Body of pancreas (tissue), 4 donors: ENCODE measurements around the gene IFIT2.

Source experiments
- POLR2A ChIP-seq, 3 donors: fragments of 450-650 bp; IDR thresholded peaks; one replicate each; pipeline ENCODE4 v1.6.1; 2016; ENCODE audit warnings: antibody characterized with exemption in 3 of 3, mild to moderate bottlenecking in 2 of 3
- TF ChIP-seq, protein P1 (sequence below), 7 experiments: fragments of 450-650 bp in 4 of 7; fragments of 200-600 bp in 3 of 7; sonication (generic) in 3 of 7; IDR thresholded peaks; one replicate each; pipeline ENCODE4 v1.5.1; 2016 to 2019; ENCODE audit warnings: antibody characterized with exemption in 7 of 7

DNA sequence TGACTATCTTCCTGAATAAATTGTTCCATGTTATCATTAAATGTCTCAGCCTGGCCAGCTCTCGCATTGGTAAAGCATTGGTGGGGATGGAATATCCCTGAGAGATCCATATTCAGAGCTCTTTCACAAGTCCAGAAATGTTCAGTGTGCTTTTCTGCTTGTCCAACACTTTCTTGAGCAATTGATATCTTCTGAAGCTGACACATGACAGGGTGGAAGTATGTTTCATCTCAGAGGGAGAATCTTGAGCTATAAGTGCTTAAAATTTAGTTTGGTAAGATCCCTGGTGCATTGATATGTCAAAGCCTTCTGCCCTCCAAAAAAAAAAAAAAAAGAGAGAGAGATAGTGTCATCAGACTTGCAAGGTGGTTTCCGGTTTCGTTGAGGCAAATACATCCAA, 33.4 kb downstream of the IFIT2 start:
- TF ChIP-seq, protein P1, sequence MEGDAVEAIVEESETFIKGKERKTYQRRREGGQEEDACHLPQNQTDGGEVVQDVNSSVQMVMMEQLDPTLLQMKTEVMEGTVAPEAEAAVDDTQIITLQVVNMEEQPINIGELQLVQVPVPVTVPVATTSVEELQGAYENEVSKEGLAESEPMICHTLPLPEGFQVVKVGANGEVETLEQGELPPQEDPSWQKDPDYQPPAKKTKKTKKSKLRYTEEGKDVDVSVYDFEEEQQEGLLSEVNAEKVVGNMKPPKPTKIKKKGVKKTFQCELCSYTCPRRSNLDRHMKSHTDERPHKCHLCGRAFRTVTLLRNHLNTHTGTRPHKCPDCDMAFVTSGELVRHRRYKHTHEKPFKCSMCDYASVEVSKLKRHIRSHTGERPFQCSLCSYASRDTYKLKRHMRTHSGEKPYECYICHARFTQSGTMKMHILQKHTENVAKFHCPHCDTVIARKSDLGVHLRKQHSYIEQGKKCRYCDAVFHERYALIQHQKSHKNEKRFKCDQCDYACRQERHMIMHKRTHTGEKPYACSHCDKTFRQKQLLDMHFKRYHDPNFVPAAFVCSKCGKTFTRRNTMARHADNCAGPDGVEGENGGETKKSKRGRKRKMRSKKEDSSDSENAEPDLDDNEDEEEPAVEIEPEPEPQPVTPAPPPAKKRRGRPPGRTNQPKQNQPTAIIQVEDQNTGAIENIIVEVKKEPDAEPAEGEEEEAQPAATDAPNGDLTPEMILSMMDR (IDR thresholded peaks at IDR 0.05) = no peak
- no peak for TF ChIP-seq POLR2A (IDR thresholded peaks at IDR 0.05)
